Measurements from ENCODE around the gene ATPAF2.

Gene ATPAF2

DNA sequence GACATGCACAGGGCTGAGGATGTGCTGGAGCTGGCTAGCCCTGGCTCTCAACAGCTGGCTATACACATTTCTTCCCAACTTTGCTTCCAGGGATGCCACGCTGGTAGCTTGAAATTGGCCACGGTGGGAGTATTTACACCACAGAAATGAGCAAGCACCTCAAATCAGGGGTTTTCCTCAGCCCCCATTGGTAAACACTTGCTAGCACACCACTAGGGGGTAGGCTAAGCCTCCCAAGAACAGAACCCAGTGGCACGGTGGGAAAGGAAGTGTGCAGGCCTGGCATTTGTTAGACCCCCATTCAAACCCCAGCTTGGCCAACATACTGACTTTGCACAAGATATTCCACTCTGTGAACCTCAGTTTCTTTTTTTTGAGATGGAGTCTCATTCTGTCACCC, 53.4 kb downstream of the ATPAF2 start:
- no peak for DNase-seq (ENCODE audit: low spot score)

DNA sequence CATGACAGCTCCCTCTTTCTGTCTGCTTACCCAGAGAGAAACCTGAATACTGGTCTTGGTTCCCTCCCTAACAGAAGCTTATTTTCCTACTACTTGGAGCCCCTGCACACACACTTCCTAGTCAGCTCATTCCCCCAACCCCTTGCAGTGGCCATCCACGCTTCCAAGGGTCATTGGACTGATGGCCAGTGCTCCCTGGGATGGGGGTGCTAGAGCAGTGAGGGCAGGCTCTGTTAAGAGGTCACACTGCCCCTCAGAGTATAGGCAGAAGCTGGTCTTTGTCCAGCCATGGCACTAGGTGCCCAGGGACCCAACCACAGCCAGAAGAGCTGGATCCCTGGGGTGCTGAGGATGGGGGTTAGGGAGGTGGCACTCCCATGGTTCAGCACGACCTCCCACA, 53.8 kb downstream of the ATPAF2 start:
- no peak for DNase-seq (ENCODE audit: low spot score)

DNA sequence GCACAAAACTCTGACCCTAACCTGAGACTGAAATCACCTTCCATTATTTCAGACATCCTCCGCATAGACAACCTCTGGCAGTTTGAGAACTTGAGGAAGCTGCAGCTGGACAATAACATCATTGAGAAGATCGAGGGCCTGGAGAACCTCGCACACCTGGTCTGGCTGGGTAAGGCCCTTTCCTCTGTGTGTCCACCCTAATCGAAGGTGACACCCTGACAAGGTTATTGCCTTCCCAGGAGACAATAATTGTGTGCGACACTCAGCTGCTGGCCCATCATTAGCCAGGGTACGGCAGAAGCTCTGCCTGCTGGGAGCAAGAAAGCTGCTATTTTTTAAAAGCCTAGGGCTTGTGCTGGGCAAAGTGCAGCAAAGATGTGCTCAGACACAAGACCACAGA, 55.2 kb downstream of the ATPAF2 start:
- DNase-seq (ENCODE audit: low spot score): no peak

DNA sequence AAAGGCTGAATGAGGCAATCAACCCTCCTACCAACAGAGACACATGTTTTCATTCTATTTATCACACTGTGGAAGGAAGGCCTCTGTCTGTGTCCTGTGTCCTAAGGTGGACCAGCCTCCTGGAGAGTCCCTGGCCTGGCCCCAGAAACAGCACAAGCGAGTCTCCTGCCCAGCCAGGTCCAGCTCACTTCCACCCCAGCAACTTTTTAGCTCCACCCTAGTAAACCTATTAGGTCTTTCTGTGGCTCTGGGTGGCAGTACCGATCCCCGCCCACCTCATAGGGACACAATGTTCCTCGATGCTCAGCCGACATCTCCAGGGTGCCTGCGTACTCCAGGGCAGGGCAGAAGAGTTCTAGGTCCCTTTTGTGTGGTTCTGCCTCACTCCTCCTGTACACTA, 55.6 kb downstream of the ATPAF2 start:
- no peak for DNase-seq (ENCODE audit: low spot score)

DNA sequence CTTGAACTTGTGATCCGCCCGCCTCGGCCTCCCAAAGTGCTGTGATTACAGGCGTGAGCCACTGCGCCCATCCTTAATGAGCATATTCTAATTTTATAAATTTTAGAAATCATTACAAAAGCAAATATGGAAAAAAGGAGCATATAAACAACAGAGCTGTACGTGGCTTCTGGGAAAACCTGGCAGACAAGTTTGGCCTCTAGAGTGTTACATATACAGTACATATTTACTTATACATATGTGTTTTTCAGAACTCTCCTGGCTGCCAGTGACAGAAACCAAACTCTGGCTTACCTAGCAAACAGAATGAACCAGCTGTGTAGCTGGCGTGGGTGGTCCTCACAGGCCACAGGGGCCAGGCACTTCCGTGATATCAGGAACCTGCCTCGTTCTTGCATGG, 56.2 kb downstream of the ATPAF2 start:
- DNase-seq (ENCODE audit: low spot score): no peak

DNA sequence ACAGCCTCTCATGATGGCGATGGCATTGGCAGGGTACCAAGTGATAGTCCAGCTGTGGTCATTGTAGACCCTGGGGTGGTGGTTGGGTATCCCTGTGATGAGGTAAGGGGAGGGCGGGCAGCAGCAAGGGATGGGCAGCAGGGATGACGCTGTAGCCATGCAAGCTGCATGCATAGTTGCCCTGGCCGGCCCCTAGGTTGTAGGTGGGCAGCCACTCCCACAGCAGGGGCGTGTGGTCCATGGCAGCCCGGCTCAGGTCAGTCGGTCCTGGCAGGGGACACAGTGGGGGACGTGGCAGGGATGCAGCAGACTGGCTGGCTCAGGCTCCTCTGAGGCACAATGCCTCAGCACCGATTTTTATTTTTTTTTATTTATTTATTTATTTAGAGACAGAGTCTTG, 57.6 kb downstream of the ATPAF2 start:
- no peak for DNase-seq (ENCODE audit: low spot score)

DNA sequence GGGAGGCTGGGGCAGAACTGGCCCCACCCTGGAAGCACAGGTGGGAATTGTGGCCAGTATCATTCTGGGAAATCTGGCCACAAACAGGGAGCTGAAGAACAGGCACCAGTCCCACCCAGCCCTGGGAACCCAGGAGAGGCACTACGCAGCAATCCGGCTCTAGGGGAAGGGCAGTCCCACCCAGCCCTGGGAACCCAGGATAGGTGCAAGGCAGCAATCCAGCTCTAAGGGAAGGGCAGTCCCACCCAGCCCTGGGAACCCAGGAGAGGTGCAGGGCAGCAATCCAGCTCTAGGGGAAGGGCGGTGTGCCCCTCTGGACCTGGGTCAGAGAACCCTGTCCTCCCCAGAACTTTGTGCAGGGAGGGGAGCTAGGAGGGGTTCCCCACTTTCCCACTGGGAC, 59.2 kb downstream of the ATPAF2 start:
- DNase-seq (ENCODE audit: low spot score): no peak

DNA sequence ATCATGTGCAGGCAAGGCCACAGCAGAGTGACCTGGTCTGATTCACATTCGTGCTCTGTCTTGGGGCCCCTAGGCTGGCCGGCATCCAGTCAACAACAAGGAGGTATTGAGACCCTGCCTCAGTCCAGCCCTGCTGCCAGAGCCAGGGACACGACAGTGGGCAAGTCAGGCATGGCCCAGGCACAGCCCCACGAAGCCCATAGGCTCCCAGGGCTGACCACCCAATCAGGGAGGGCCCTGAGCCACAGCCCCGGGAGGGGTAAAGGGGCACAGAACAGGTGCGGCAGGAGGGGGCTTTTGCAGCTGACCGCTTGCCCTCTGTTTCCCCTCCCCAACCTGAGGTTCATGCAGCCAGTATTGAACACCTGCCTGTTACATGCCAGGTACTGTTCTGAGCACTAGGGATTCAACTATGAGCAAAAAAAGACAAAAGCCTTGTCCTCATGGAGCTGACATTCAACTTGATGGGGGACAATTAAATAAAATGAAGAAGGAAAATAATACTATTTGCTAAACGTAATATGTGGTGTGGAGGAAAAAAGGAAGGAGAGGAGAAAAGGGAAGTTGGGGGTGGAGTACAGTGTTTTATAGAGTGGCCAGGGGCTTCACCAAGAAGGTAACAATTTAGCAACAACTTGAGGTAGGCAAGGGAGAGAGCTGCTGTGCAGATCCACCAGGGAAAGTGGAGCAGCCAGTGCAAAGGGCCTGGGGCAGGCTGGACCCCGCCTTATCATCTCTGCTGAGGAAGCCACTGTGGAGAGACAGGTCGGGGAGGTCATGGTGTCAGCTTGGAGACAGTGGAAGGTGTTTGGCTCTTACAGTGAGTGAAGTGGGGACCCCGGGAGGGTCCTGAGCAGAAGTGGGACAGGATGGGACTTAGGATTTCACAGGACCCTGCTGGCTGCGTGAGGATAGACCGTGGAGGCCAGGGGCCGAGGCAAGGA, 60.2 kb downstream of the ATPAF2 start:
- DNase-seq (ENCODE audit: low spot score): no peak

DNA sequence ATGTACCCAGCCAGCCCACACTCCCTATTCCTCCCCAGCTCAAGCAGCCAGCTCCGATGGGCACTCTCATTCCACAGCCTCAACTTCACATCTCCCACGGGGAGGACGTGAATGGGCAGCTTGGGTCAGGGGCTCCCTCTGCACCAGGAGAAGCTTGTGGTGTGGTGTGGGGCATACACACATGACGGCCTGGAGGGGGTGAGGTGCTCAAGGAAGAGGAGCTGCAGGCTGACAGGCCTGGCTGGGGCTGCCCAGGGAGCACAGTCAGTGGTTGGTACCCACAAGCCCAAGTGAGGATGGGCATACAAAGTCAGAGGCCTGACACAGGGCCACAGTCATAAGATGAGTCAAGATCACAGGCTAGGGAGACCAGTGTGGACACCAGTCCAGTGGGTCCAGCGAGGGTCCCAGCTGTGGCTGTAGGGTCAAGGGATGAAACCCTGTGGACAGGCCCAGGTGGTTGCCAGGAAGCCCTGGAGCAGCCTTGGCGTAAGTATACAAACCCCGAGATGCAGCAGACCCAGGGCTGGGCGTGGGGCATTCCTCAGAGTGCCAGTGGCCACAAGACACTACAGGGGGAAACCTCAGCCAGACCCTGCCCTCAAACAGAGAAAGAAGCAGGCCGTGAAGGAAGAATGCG, 61.9 kb downstream of the ATPAF2 start:
- DNase-seq (ENCODE audit: low spot score): no peak

DNA sequence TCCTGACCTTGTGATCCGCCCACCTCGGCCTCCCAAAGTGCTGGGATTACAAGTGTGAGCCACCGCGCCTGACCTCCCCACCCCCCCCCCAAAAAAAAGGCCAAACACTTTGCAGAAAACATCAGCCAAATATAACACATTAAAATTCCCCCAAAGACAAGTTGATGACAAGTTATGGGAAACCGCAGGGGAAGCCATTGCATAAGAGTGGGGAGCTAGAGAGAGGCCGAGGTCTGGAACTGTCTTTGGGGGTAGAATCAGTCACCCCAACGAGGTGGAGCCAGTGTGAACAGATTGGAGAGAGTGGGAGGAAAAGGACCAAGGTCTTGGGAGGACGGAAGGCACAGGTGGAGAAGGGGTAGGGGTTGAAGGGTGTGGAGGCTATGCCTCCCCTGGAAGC, 63.5 kb downstream of the ATPAF2 start:
- no peak for DNase-seq (ENCODE audit: low spot score)

DNA sequence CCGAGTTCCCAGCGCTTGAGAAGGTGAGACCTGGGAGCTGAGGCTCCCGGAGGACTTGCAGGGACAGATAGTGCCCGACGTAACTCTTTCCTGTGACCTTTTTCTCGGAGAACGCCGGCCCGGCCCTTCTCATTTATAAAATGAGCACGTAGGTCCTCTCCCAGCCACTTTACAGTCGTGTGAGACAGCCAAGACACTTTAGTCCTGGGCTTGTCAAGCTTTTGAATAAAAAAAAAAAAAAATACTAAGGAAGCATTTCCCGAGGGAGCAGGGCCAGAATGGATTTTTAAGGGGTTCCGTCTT, 66.1 kb downstream of the ATPAF2 start:
- no peak for DNase-seq (ENCODE audit: low spot score)

DNA sequence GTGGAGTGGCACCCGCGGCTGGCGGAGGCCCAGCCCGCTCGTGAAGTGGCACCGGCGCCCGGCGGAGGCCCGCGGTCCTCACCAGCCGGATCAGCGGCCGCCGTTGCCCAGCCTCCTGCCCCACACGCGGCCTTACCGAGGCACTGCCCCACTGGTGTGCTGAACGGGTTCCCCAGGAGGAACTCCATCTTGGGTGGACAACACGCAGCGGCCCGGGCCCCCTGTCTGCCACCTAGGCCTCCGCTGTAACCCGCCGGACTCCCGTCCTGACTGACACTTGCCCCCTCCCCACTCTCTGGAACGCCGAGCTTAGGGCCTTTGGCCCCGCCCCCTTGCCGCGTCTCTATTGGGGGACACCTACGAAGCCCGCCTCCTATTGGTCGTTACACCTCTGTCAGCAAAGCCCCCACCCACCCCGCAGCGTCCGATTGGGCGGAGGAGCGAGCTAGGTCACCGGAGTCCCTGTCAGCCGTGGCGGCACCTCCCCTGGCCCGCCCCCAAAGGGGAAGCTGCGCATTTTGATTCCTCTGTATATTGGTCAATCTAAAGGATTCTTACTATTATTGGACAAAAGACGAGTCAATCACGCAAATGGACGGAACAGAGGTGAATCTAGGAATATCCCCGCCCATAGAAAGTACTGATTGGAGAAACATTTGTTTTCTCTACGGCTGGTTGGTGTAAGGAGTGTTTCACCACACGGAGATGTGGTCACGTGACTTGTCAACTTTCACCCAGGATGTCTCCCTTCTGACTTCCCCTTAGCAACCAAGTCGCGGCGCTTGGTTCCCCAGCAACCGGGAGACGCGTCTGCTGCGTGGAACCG, 66.6 kb downstream of the ATPAF2 start, which contains the start of the genes DRC3 and TOM1L2:
DRC3 (plus strand) TSS at position 737 of the 826 bp plus-strand sequence. CDS start 4,737 bp downstream, outside the sequence.
TOM1L2 (minus strand) TSS at position 275 of the 826 bp plus-strand sequence; CDS start at position 188, 87 bp downstream.
- peak; percentile 100 for DNase-seq (ENCODE audit: low spot score)

DNA sequence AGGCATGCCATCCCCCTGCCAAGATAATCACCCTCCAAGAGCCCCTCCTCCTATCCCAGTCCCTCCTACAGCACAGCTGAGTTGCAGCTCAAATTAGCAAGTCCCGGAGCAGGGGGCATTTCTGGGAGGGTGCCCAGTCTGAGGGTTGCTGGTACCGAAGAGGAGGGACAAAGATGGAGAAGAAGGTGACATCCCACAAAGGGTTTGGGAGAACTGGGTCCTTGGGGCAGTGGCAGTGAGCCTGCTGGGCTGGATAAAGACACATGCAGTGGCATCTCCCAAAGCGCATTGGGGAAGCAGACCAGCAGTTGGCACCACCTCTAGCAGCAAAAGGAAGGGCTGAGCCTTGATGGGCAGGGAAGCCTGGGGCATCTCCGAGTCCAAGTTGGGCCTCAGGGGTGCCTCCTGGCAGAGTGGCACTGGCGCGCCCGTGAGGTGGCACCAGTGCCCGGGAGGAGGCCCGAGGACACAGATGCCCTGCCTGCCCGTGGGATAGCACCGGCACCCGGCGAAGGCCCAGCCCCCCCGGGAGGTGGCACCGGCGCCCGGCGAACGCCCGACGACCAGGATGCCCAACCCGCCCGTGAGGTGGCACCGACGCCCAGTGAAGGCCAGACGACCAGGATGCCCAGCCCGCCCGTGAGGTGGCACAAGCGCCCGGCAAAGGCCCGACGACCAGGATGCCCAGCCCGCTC, 67.4 kb downstream of the ATPAF2 start:
- no peak for DNase-seq (ENCODE audit: low spot score)

DNA sequence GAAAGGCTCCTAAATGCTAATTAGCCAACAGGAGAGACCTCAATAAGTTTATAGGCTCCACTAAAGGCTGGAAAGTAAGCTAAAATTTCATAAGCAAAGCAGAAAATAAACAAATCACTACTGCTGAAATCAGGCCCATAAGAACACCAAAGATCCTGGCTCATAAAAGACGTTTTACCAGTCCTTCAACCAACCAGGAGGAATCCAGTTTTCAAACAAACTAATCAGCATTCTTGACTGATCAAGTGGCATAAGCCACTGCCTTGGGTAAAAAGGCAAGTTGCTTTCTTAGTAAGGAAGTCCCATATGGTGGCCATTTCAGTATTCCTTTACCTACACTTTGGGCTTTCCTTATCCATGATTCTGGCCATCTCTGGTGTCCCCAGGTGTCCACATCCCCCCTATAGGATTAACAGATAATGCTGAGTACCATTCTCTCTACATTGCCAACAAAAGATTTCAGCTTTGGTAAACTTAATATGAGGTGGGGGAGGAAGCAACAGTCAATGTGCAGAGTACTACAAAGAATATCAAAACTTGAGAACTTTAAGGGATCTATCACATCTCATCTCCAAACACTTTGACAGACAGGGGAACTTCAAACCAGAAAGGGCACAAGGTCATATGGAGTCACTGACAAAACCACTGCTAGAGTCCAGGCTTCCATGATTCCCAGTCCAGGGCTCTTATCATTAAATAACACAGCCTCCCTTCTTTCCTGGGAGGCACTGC, 68.1 kb downstream of the ATPAF2 start:
- DNase-seq (ENCODE audit: low spot score): no peak
